Measurements from ENCODE around the gene ANO9. TPM values are rescaled to one million over a fixed set of nuclear protein-coding genes. Genes with fewer than 3 reads are reported as not detected.

ANO9 gene
- total and polyA plus RNA-seq, 11 donors = 0.07 to 3.1 (median 0.21) TPM; not detected in 6

DNA sequence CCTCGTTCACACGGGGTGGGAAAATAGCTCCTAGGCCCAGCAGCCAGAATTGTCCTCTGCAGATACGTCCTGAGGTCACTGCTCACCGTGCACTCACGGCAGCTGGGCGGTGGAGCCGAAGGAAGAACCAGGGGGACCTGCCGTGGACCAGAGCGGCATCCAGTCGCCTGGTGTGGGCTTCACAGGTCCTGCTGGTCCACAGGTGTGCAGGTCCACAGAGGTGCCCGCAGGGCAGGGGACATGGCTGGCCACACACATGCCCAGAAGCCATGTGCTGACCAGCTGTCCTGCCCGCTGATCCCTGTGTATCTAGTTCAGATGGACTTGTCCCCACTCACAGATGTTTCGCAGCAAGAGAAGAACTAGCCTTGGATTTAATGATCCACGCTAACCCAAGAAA is 58.4 kb downstream of the ANO9 start:
- ATAC-seq = no peak
- peaks cover 0 to 25% (median 0%) of the 10 kb centered on the region in 9 donors for H3K27me3 ChIP-seq
- 76 to 92% (median 89%) methylated on average over 4 to 14 of the region's 14 CpGs for whole genome bisulfite sequencing, 4 donors
- TF ChIP-seq, protein P1, sequence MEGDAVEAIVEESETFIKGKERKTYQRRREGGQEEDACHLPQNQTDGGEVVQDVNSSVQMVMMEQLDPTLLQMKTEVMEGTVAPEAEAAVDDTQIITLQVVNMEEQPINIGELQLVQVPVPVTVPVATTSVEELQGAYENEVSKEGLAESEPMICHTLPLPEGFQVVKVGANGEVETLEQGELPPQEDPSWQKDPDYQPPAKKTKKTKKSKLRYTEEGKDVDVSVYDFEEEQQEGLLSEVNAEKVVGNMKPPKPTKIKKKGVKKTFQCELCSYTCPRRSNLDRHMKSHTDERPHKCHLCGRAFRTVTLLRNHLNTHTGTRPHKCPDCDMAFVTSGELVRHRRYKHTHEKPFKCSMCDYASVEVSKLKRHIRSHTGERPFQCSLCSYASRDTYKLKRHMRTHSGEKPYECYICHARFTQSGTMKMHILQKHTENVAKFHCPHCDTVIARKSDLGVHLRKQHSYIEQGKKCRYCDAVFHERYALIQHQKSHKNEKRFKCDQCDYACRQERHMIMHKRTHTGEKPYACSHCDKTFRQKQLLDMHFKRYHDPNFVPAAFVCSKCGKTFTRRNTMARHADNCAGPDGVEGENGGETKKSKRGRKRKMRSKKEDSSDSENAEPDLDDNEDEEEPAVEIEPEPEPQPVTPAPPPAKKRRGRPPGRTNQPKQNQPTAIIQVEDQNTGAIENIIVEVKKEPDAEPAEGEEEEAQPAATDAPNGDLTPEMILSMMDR (IDR thresholded peaks at IDR 0.05) = no peak
- TF ChIP-seq POLR2A (IDR thresholded peaks at IDR 0.05) = no peak
- H3K9me3 ChIP-seq = peaks cover 0 to 14% (median 6%) of the 10 kb centered on the region in 12 donors
- peak in 1 of 5 donors; percentile 25 for DNase-seq
- no peak overlapping the region for H3K27ac ChIP-seq
- no peaks in the 10 kb centered on the region for H3K36me3 ChIP-seq
- H3K4me3 ChIP-seq = no peak overlapping the region
- intact Hi-C loops (cut with DNase I) = no loop called here
- H3K4me1 ChIP-seq = no peaks in the 10 kb centered on the region

- Histone ChIP-seq H3K4me1 (no peaks in the 10 kb centered on the region), H3K9me3 (peaks cover 0 to 14% (median 6%) of the 10 kb centered on the region in 12 donors), H3K27ac (no peak overlapping the region), H3K4me3 (no peak overlapping the region), H3K27me3 (peaks cover 0 to 33% (median 0%) of the 10 kb centered on the region in 9 donors), H3K36me3 (no peaks in the 10 kb centered on the region)
- intact Hi-C loops (cut with DNase I) = no loop called here
- DNase-seq = peak in 1 of 5 donors; percentile 20
- TF ChIP-seq, protein P1 (IDR thresholded peaks at IDR 0.05) = no peak
- no peak for TF ChIP-seq POLR2A (IDR thresholded peaks at IDR 0.05)
- 60 to 69% (median 66%) methylated on average over 10 to 11 of the region's 11 CpGs for WGBS, 4 donors
- no peak for ATAC-seq
Measured at GRCh38 chr11:382081-382629, 59.7 kb downstream of the ANO9 start.

GRCh38 chr11:381501-382072 is 60.2 kb downstream of the ANO9 start:
- Histone ChIP-seq H3K9me3 (peaks cover 0 to 9% (median 2%) of the 10 kb centered on the region in 12 donors), H3K4me1 (no peaks in the 10 kb centered on the region), H3K27ac (no peak overlapping the region), H3K36me3 (no peaks in the 10 kb centered on the region), H3K27me3 (peaks cover 0 to 34% (median 4%) of the 10 kb centered on the region in 9 donors), H3K4me3 (no peak overlapping the region)
- intact Hi-C loops (cut with DNase I) = no loop called here
- WGBS, 4 donors = 71 to 85% (median 75%) methylated on average over 19 to 31 of the region's 35 CpGs
- ATAC-seq (no peak), DNase-seq (peak in 1 of 5 donors; percentile 45)
- TF ChIP-seq, protein P1 (IDR thresholded peaks at IDR 0.05) = no peak

DNA sequence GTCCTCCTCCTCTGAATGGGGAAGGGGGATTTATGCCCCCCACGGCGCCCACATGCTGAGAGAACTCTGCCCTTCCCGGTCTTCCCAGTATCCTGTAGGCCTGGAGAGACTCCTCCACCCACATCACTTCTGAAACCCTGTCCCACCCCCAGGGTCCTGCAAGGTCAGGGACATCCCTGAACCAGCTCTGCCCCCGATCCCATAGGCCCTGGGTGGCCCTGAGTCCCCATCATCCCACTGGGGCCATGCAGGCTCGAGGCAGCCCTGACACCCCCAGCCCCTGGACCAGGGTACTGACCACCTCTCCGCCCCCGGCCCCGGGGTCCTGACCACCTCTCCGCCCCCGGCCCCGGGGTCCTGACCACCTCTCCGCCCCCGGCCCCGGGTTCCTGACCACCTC is 60.8 kb downstream of the ANO9 start:
- no peaks in the 10 kb centered on the region for H3K4me1 ChIP-seq
- peaks cover 0 to 34% (median 7%) of the 10 kb centered on the region in 9 donors for H3K27me3 ChIP-seq
- peak in 1 of 5 donors; percentile 48 for DNase-seq
- H3K4me3 ChIP-seq = no peak overlapping the region
- no peaks in the 10 kb centered on the region for H3K36me3 ChIP-seq
- ATAC-seq = no peak
- TF ChIP-seq, protein P1 (IDR thresholded peaks at IDR 0.05) = no peak
- TF ChIP-seq POLR2A (IDR thresholded peaks at IDR 0.05) = no peak
- WGBS, 4 donors = 90 to 97% (median 92%) methylated on average over 7 to 14 of the region's 14 CpGs
- intact Hi-C loops (cut with DNase I) = no loop called here
- peaks cover 0 to 3% (median 0%) of the 10 kb centered on the region in 12 donors for H3K9me3 ChIP-seq
- H3K27ac ChIP-seq = no peak overlapping the region

Data from heart left ventricle (tissue), 16 donors.